ENCODE data around the gene CELF2.
"Not testable (repeated sequence)": the region's sequence is repeated elsewhere in the genome, so short reads cannot be mapped to it uniquely, and the experiment has no call there.

The CELF2 gene

GRCh38 chr10:10992961-10993714, 24.5 kb upstream of the CELF2 start:
- Histone ChIP-seq H2AFZ (ENCODE audit: low read depth, low read length) (no peak overlapping the region), H3K27me3 (ENCODE audit: insufficient read depth, low read length) (no peaks in the 10 kb centered on the region), H3K4me3 (ENCODE audit: low read length) (no peak overlapping the region), H3K9me3 (ENCODE audit: low read length) (peaks cover 5% of the 10 kb centered on the region), H3K4me1 (ENCODE audit: insufficient read depth, low read length) (no peaks in the 10 kb centered on the region), H3K36me3 (ENCODE audit: insufficient read depth, low read length) (no peaks in the 10 kb centered on the region)

- Histone ChIP-seq H3K36me3 (ENCODE audit: insufficient read depth, low read length) (no peaks in the 10 kb centered on the region), H2AFZ (ENCODE audit: low read depth, low read length) (no peak overlapping the region), H3K4me1 (ENCODE audit: insufficient read depth, low read length) (no peaks in the 10 kb centered on the region), H3K9me3 (ENCODE audit: low read length) (peaks cover 5% of the 10 kb centered on the region), H3K27me3 (ENCODE audit: insufficient read depth, low read length) (no peaks in the 10 kb centered on the region), H3K4me3 (ENCODE audit: low read length) (no peak overlapping the region)
These were observed 23.9 kb upstream of the CELF2 start for GRCh38 chr10:10993785-10994184.

- H3K4me1 ChIP-seq (ENCODE audit: insufficient read depth, low read length): no peaks in the 10 kb centered on the region
- H3K9me3 ChIP-seq (ENCODE audit: low read length): peaks cover 5% of the 10 kb centered on the region
- H2AFZ ChIP-seq (ENCODE audit: low read depth, low read length): no peak overlapping the region
- no peaks in the 10 kb centered on the region for H3K27me3 ChIP-seq (ENCODE audit: insufficient read depth, low read length)
- H3K4me3 ChIP-seq (ENCODE audit: low read length): no peak overlapping the region
- H3K36me3 ChIP-seq (ENCODE audit: insufficient read depth, low read length): no peaks in the 10 kb centered on the region
These were observed 23.3 kb upstream of the CELF2 start for GRCh38 chr10:10994360-10994759.

- Histone ChIP-seq H3K4me1 (ENCODE audit: insufficient read depth, low read length) (no peaks in the 10 kb centered on the region), H2AFZ (ENCODE audit: low read depth, low read length) (no peak overlapping the region), H3K9me3 (ENCODE audit: low read length) (peaks cover 5% of the 10 kb centered on the region)
These were observed 22.6 kb upstream of the CELF2 start for GRCh38 chr10:10995120-10995519.

GRCh38 chr10:10996966-10997620, 20.6 kb upstream of the CELF2 start:
- no peak overlapping the region for H3K4me3 ChIP-seq (ENCODE audit: low read length)
- H2AFZ ChIP-seq (ENCODE audit: low read depth, low read length): no peak overlapping the region
- H3K36me3 ChIP-seq (ENCODE audit: insufficient read depth, low read length): no peaks in the 10 kb centered on the region
- peaks cover 5% of the 10 kb centered on the region for H3K9me3 ChIP-seq (ENCODE audit: low read length)
- no peaks in the 10 kb centered on the region for H3K4me1 ChIP-seq (ENCODE audit: insufficient read depth, low read length)
- H3K27me3 ChIP-seq (ENCODE audit: insufficient read depth, low read length): no peaks in the 10 kb centered on the region

More at GRCh38 chr10:10995120-10995519, 22.6 kb upstream of the CELF2 start:
- Histone ChIP-seq H3K27me3 (ENCODE audit: insufficient read depth, low read length) (no peaks in the 10 kb centered on the region), H3K4me3 (ENCODE audit: low read length) (no peak overlapping the region), H3K36me3 (ENCODE audit: insufficient read depth, low read length) (no peaks in the 10 kb centered on the region)

GRCh38 chr10:10999501-10999900, 18.2 kb upstream of the CELF2 start:
- H3K4me1 ChIP-seq (ENCODE audit: insufficient read depth, low read length): peaks cover 20% of the 10 kb centered on the region
- H3K9me3 ChIP-seq (ENCODE audit: low read length); H3K4me3 ChIP-seq (ENCODE audit: low read length); H3K36me3 ChIP-seq (ENCODE audit: insufficient read depth, low read length); H3K27me3 ChIP-seq (ENCODE audit: insufficient read depth, low read length); H2AFZ ChIP-seq (ENCODE audit: low read depth, low read length): not testable (repeated sequence)

- Histone ChIP-seq H3K9me3 (ENCODE audit: low read length) (no peaks in the 10 kb centered on the region), H3K4me3 (ENCODE audit: low read length) (no peak overlapping the region), H3K4me1 (ENCODE audit: insufficient read depth, low read length) (peaks cover 42% of the 10 kb centered on the region), H3K36me3 (ENCODE audit: insufficient read depth, low read length) (no peaks in the 10 kb centered on the region), H3K27me3 (ENCODE audit: insufficient read depth, low read length) (no peaks in the 10 kb centered on the region), H2AFZ (ENCODE audit: low read depth, low read length) (no peak overlapping the region)
These were observed 15.2 kb upstream of the CELF2 start for GRCh38 chr10:11002485-11002884.

GRCh38 chr10:11002916-11003315, 14.8 kb upstream of the CELF2 start:
- H2AFZ ChIP-seq (ENCODE audit: low read depth, low read length): no peak overlapping the region
- peaks cover 45% of the 10 kb centered on the region for H3K4me1 ChIP-seq (ENCODE audit: insufficient read depth, low read length)
- no peak overlapping the region for H3K4me3 ChIP-seq (ENCODE audit: low read length)
- no peaks in the 10 kb centered on the region for H3K9me3 ChIP-seq (ENCODE audit: low read length)
- no peaks in the 10 kb centered on the region for H3K36me3 ChIP-seq (ENCODE audit: insufficient read depth, low read length)
- no peaks in the 10 kb centered on the region for H3K27me3 ChIP-seq (ENCODE audit: insufficient read depth, low read length)

GRCh38 chr10:11003679-11004078, 14.0 kb upstream of the CELF2 start:
- Histone ChIP-seq H3K4me1 (ENCODE audit: insufficient read depth, low read length) (peaks cover 45% of the 10 kb centered on the region), H3K27me3 (ENCODE audit: insufficient read depth, low read length) (no peaks in the 10 kb centered on the region), H3K36me3 (ENCODE audit: insufficient read depth, low read length) (no peaks in the 10 kb centered on the region), H3K4me3 (ENCODE audit: low read length) (no peak overlapping the region), H2AFZ (ENCODE audit: low read depth, low read length) (no peak overlapping the region), H3K9me3 (ENCODE audit: low read length) (no peaks in the 10 kb centered on the region)

- Histone ChIP-seq H3K36me3 (ENCODE audit: insufficient read depth, low read length) (no peaks in the 10 kb centered on the region), H3K27me3 (ENCODE audit: insufficient read depth, low read length) (no peaks in the 10 kb centered on the region), H3K4me3 (ENCODE audit: low read length) (peak overlapping the region; percentile 61)
These were observed 13.3 kb upstream of the CELF2 start for GRCh38 chr10:11004144-11005077.

GRCh38 chr10:11005725-11006427, 11.8 kb upstream of the CELF2 start:
- Histone ChIP-seq H3K4me1 (ENCODE audit: insufficient read depth, low read length) (peaks cover 45% of the 10 kb centered on the region), H3K27me3 (ENCODE audit: insufficient read depth, low read length) (no peaks in the 10 kb centered on the region), H3K36me3 (ENCODE audit: insufficient read depth, low read length) (no peaks in the 10 kb centered on the region), H2AFZ (ENCODE audit: low read depth, low read length) (peak overlapping the region; percentile 70), H3K9me3 (ENCODE audit: low read length) (no peaks in the 10 kb centered on the region), H3K4me3 (ENCODE audit: low read length) (peak overlapping the region; percentile 61)

More at GRCh38 chr10:11004144-11005077, 13.3 kb upstream of the CELF2 start:
- Histone ChIP-seq H3K9me3 (ENCODE audit: low read length) (no peaks in the 10 kb centered on the region), H2AFZ (ENCODE audit: low read depth, low read length) (peak overlapping the region; percentile 70), H3K4me1 (ENCODE audit: insufficient read depth, low read length) (peaks cover 45% of the 10 kb centered on the region)

GRCh38 chr10:11006428-11006825, 11.2 kb upstream of the CELF2 start:
- peak overlapping the region; percentile 61 for H3K4me3 ChIP-seq (ENCODE audit: low read length)
- H2AFZ ChIP-seq (ENCODE audit: low read depth, low read length): peak overlapping the region; percentile 70
- H3K9me3 ChIP-seq (ENCODE audit: low read length): no peaks in the 10 kb centered on the region
- peaks cover 49% of the 10 kb centered on the region for H3K4me1 ChIP-seq (ENCODE audit: insufficient read depth, low read length)
- no peaks in the 10 kb centered on the region for H3K27me3 ChIP-seq (ENCODE audit: insufficient read depth, low read length)
- H3K36me3 ChIP-seq (ENCODE audit: insufficient read depth, low read length): no peaks in the 10 kb centered on the region

Measured in neuron (in vitro differentiated cells).